H9 (cell line): Measurements from ENCODE around the gene JPH2. TPM values are rescaled to one million over a fixed set of nuclear protein-coding genes. Genes with fewer than 3 reads are reported as not detected.

ENCODE experiments used
- DNase-seq: peaks from one replicate; pipeline ENCODE4 v3.0.0-alpha.2; 2017
- H2AFZ ChIP-seq: one replicate; pipeline ENCODE4 v1.6.1; 2013; ENCODE audit warnings: mild to moderate bottlenecking, low read length, control low read depth, moderate library complexity
- H2AK5ac ChIP-seq: 2 replicates; pipeline ENCODE4 v1.6.1; 2013; ENCODE audit warnings: low read length, control low read depth, mixed read lengths; ENCODE audit not compliant: insufficient read length
- H2BK120ac ChIP-seq: one replicate; pipeline ENCODE4 v1.6.1; 2013; ENCODE audit warnings: low read depth, mild to moderate bottlenecking, low read length, control low read depth, inconsistent platforms; ENCODE audit not compliant: poor library complexity, severe bottlenecking
- H2BK12ac ChIP-seq: 2 replicates; pipeline ENCODE4 v1.6.1; 2013; ENCODE audit warnings: low read length, control low read depth, mixed read lengths, low read depth; ENCODE audit not compliant: insufficient read length
- H2BK15ac ChIP-seq: 2 replicates; pipeline ENCODE4 v1.6.1; 2013; ENCODE audit warnings: low read depth, low read length, control low read depth
- H2BK20ac ChIP-seq: one replicate; pipeline ENCODE4 v1.6.1; 2013; ENCODE audit warnings: low read depth, mild to moderate bottlenecking, low read length, control low read depth, inconsistent platforms; ENCODE audit not compliant: poor library complexity, severe bottlenecking
- H2BK5ac ChIP-seq: 2 replicates; pipeline ENCODE4 v1.6.1; 2013; ENCODE audit warnings: low read length, control low read depth, mixed read lengths; ENCODE audit not compliant: insufficient read length
- H3K14ac ChIP-seq: 2 replicates; pipeline ENCODE4 v1.6.1; 2013; ENCODE audit warnings: low read length, control low read depth; ENCODE audit not compliant: insufficient read depth
- H3K18ac ChIP-seq: 2 replicates; pipeline ENCODE4 v1.6.1; 2013; ENCODE audit warnings: low read depth, mild to moderate bottlenecking, mixed read lengths, low read length, control low read depth; ENCODE audit not compliant: insufficient read length
- H3K23ac ChIP-seq: 2 replicates; pipeline ENCODE4 v1.6.1; 2013; ENCODE audit warnings: low read length, control low read depth, mixed read lengths, low read depth; ENCODE audit not compliant: insufficient read length
- H3K23me2 ChIP-seq: 2 replicates; pipeline ENCODE4 v1.6.1; 2013; ENCODE audit warnings: low read depth, mild to moderate bottlenecking, mixed read lengths, low read length, control low read depth; ENCODE audit not compliant: insufficient read length, poor library complexity, severe bottlenecking
- H3K27ac ChIP-seq: 2 replicates; pipeline ENCODE4 v1.5.1; 2013; ENCODE audit warnings: low read length, control low read depth, mixed read lengths, low read depth; ENCODE audit not compliant: insufficient read length
- H3K27me3 ChIP-seq: 2 replicates; pipeline ENCODE4 v1.6.1; 2013; ENCODE audit warnings: low read length, control low read depth, inconsistent platforms; ENCODE audit not compliant: insufficient read depth
- H3K4ac ChIP-seq: 2 replicates; pipeline ENCODE4 v1.6.1; 2013; ENCODE audit warnings: low read depth, mild to moderate bottlenecking, control low read depth, inconsistent platforms, low read length, moderate library complexity
- H3K4me1 ChIP-seq: 2 replicates; pipeline ENCODE4 v1.6.1; 2013; ENCODE audit warnings: low read length, control low read depth, inconsistent platforms; ENCODE audit not compliant: insufficient read depth
- H3K4me2 ChIP-seq: 2 replicates; pipeline ENCODE4 v1.6.1; 2013; ENCODE audit warnings: low read length, control low read depth, mixed read lengths; ENCODE audit not compliant: insufficient read length, insufficient read depth
- H3K56ac ChIP-seq: 2 replicates; pipeline ENCODE4 v1.6.1; 2013; ENCODE audit warnings: low read depth, mild to moderate bottlenecking, mixed read lengths, low read length, control low read depth; ENCODE audit not compliant: insufficient read length
- H3K79me1 ChIP-seq: 2 replicates; pipeline ENCODE4 v1.6.1; 2013; ENCODE audit warnings: low read depth, mild to moderate bottlenecking, moderate library complexity, low read length, control low read depth, inconsistent platforms; ENCODE audit not compliant: insufficient read depth, poor library complexity, severe bottlenecking
- H3K79me2 ChIP-seq: 2 replicates; pipeline ENCODE4 v1.6.1; 2013; ENCODE audit warnings: low read length, control low read depth, inconsistent platforms; ENCODE audit not compliant: insufficient read depth
- H3K9ac ChIP-seq: 2 replicates; pipeline ENCODE4 v1.6.1; 2013; ENCODE audit warnings: low read length, control low read depth, mixed read lengths; ENCODE audit not compliant: insufficient read length; ENCODE audit errors: extremely low read depth
- H3K9me3 ChIP-seq: one replicate; pipeline ENCODE4 v1.6.1; 2013; ENCODE audit warnings: low read depth, low read length, inconsistent platforms; ENCODE audit not compliant: control insufficient read depth
- H3T11ph ChIP-seq: one replicate; pipeline ENCODE4 v1.6.1; 2013; ENCODE audit warnings: mild to moderate bottlenecking, low read length, control low read depth, inconsistent platforms
- H4K20me1 ChIP-seq: one replicate; pipeline ENCODE4 v1.6.1; 2013; ENCODE audit not compliant: control insufficient read depth, insufficient read length, insufficient read depth
- H4K5ac ChIP-seq: 2 replicates; pipeline ENCODE4 v1.6.1; 2013; ENCODE audit warnings: low read depth, mild to moderate bottlenecking, mixed read lengths, low read length, control low read depth; ENCODE audit not compliant: insufficient read length
- H4K8ac ChIP-seq: replicated peaks from 2 replicates; pipeline ENCODE4 v1.6.1; 2013; ENCODE audit warnings: low read length, control low read depth, mixed read lengths, low read depth; ENCODE audit not compliant: insufficient read length
- H4K91ac ChIP-seq: 2 replicates; pipeline ENCODE4 v1.6.1; 2013; ENCODE audit warnings: low read depth, mild to moderate bottlenecking, moderate library complexity, mixed read lengths, low read length, control low read depth; ENCODE audit not compliant: insufficient read length
- H3K27ac Mint-ChIP-seq, 3 experiments: 2 replicates in 2 of 3; 3 replicates in 1 of 3; pipeline ENCODE4 v1.8.0; 2020 to 2021; ENCODE audit warnings: mixed read lengths in 3 of 3, mild to moderate bottlenecking in 1 of 3, moderate library complexity in 1 of 3
- H3K27me3 Mint-ChIP-seq: 2 replicates; pipeline ENCODE4 v1.8.0; 2021; ENCODE audit warnings: low read depth, mild to moderate bottlenecking, moderate library complexity, mixed read lengths
- H3K36me3 Mint-ChIP-seq, 3 experiments: 2 replicates in 2 of 3; 3 replicates in 1 of 3; pipeline ENCODE4 v1.8.0; 2020 to 2021; ENCODE audit warnings: low read depth in 3 of 3, mixed read lengths in 3 of 3; ENCODE audit not compliant: insufficient read depth in 1 of 3
- H3K4me1 Mint-ChIP-seq, 2 experiments: 2 replicates each; pipeline ENCODE4 v1.8.0; 2020; ENCODE audit warnings: mixed read lengths in 2 of 2
- H3K4me3 Mint-ChIP-seq, 2 experiments: 2 replicates in 1 of 2; 3 replicates in 1 of 2; pipeline ENCODE4 v1.8.0; 2020 to 2021; ENCODE audit warnings: mild to moderate bottlenecking in 2 of 2, mixed read lengths in 2 of 2, moderate library complexity in 1 of 2
- H3K9me3 Mint-ChIP-seq, 2 experiments: 2 replicates in 1 of 2; 3 replicates in 1 of 2; pipeline ENCODE4 v1.8.0; 2020; ENCODE audit warnings: mild to moderate bottlenecking in 2 of 2, mixed read lengths in 2 of 2, moderate library complexity in 1 of 2
- WGBS: extraction: QIAGEN DNeasy Blood & Tissue Kit; methylation state at CpG from one replicate; pipeline ENCODE4 v1.1.7; 2013; ENCODE audit warnings: missing lambda C conversion rate, low lambda C conversion rate, mixed read lengths; ENCODE audit not compliant: insufficient read length; ENCODE audit errors: extremely low coverage; 5-methylcytosine and 5-hydroxymethylcytosine counted together
- total RNA-seq: library from RNA; stranded (reverse); gene quantifications from 2 replicates; pipeline ENCODE4 v1.2.1, GENCODE V29; 2021
- TF ChIP-seq, protein P1 (sequence below): fragments of 200-600 bp; sonication (generic); conservative IDR thresholded peaks from 3 replicates; pipeline ENCODE4 v1.8.0; 2021; ENCODE audit warnings: antibody characterized with exemption, mild to moderate bottlenecking

The JPH2 gene
- total RNA-seq, 1 experiment from 2014 or later: 0.31 TPM

DNA sequence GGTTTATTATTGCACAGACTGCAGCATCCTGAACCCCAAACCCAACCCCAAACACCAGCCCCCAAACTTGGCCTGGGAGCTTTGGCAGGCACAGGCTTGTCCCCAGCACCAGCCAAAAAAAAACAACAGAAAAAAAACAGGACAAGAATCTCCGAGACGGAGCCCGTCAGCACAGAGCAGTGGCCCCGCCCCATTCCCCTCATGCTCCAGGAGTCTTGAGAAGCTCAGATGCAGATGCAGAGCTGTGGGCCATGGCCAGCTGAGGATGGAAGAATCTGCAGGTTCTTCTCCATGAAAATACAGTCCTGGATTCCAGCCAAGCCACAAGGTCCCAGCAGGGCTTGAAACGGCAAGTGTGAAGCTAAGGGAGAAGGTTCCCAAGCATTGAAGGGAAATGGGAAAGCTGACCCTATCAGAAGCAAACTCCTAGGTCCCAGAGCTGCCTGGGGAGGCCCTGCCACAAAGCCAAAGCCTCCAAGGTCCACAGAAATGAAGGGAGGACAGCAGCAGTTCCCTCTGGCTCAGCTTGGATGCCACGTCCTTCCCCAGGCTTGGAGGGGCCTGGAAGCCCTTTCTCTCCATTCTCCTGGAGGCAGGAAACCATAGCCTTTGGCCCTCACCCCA lies 75.2 kb downstream of the JPH2 start:
- Mint-ChIP-seq H3K27ac (no peak overlapping the region), H3K9me3 (peaks cover 20 to 21% of the 10 kb centered on the region in 2 experiments), H3K4me3 (no peak overlapping the region), H3K4me1 (peaks cover 6 to 16% of the 10 kb centered on the region in 2 experiments; a peak in 3 of 4 replicates), H3K27me3 (peaks cover 7% of the 10 kb centered on the region; the same call in 1 of the 2 replicates), H3K36me3 (peaks cover 0 to 17% (median 5%) of the 10 kb centered on the region in 3 experiments; a peak in 6 of 7 replicates)
- H3K23ac ChIP-seq: no peak overlapping the region
- TF ChIP-seq, protein P1, sequence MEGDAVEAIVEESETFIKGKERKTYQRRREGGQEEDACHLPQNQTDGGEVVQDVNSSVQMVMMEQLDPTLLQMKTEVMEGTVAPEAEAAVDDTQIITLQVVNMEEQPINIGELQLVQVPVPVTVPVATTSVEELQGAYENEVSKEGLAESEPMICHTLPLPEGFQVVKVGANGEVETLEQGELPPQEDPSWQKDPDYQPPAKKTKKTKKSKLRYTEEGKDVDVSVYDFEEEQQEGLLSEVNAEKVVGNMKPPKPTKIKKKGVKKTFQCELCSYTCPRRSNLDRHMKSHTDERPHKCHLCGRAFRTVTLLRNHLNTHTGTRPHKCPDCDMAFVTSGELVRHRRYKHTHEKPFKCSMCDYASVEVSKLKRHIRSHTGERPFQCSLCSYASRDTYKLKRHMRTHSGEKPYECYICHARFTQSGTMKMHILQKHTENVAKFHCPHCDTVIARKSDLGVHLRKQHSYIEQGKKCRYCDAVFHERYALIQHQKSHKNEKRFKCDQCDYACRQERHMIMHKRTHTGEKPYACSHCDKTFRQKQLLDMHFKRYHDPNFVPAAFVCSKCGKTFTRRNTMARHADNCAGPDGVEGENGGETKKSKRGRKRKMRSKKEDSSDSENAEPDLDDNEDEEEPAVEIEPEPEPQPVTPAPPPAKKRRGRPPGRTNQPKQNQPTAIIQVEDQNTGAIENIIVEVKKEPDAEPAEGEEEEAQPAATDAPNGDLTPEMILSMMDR: no peak
- no peak overlapping the region for H2BK120ac ChIP-seq
- no peak for DNase-seq
- H3K79me2 ChIP-seq: no peaks in the 10 kb centered on the region
- no peak overlapping the region for H4K8ac ChIP-seq
- no peak overlapping the region for H3K4me2 ChIP-seq
- H3K23me2 ChIP-seq: no peaks in the 10 kb centered on the region
- no peak overlapping the region for H3K18ac ChIP-seq
- no peak overlapping the region for H3K4ac ChIP-seq
- H3K9ac ChIP-seq: no peak overlapping the region
- no CpG with 5 or more reads among the region's 6 CpGs for WGBS
- H3K27ac ChIP-seq: no peak overlapping the region
- no peak overlapping the region for H2BK5ac ChIP-seq
- no peak overlapping the region for H2BK12ac ChIP-seq
- H3K79me1 ChIP-seq: no peaks in the 10 kb centered on the region
- H2BK20ac ChIP-seq: no peak overlapping the region
- H2AK5ac ChIP-seq: no peak overlapping the region
- no peak overlapping the region for H3K14ac ChIP-seq
- H4K5ac ChIP-seq: no peak overlapping the region
- no peak overlapping the region for H3T11ph ChIP-seq
- H3K56ac ChIP-seq: no peak overlapping the region
- H4K20me1 ChIP-seq: no peaks in the 10 kb centered on the region
- no peak overlapping the region for H2AFZ ChIP-seq
- H4K91ac ChIP-seq: no peak overlapping the region
- H3K27me3 ChIP-seq: no peaks in the 10 kb centered on the region
- no peaks in the 10 kb centered on the region for H3K9me3 ChIP-seq
- H3K4me1 ChIP-seq: no peaks in the 10 kb centered on the region
- no peak overlapping the region for H2BK15ac ChIP-seq
